GM18498 (cell line): ENCODE results near the gene OPN1SW.

Experiments used
- ATAC-seq: cut with Tn5 transposase; IDR thresholded peaks from one replicate; pipeline ENCODE4 v1.9.1; 2021; ENCODE audit warnings: mild to moderate bottlenecking, moderate library complexity; ENCODE audit not compliant: unreplicated experiment

Gene OPN1SW

GRCh38 chr7:128734890-128735289, 40.7 kb downstream of the OPN1SW start:
- no peak for ATAC-seq

DNA sequence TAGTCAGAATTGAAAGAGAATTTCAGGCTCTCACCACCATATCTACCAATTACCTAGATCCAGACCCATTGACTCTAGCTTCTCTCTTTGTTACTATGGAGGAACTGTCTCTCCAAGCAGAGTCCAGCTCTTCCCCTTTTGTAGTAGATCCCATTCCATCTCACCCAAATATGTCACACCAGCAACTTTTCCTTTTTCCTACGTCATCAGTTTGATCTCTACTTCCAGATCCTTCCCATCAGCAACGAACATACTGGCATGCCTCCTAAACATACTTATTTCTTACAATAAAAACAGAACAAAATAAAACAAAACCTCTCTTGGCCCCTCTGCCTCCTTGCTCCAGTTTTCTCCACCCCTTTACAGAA, 42.3 kb downstream of the OPN1SW start:
- ATAC-seq = no peak

- ATAC-seq = no peak
These were observed 42.9 kb downstream of the OPN1SW start for GRCh38 chr7:128732521-128733277.

DNA sequence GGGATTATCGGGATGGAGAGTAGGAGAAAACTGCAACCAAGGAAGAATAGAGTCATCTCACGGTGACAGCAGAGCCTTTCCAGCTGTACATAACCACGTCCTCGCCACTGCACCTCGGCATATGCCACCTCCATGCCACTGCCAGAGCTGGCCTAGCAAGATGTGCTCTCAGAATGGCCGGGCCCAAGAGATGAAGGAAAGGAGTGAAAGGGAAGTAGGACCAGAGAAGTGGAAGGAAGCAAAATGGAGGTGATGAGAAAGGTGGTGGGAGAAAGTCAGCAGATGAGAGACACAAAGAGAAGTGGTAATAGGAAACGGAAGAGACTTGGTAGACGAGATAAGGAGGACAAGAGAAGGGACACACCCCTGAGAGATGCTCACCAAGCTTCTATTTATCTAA, 44.4 kb downstream of the OPN1SW start:
- ATAC-seq = no peak

- no peak for ATAC-seq
These were observed 46.1 kb downstream of the OPN1SW start for GRCh38 chr7:128729494-128729893.

DNA sequence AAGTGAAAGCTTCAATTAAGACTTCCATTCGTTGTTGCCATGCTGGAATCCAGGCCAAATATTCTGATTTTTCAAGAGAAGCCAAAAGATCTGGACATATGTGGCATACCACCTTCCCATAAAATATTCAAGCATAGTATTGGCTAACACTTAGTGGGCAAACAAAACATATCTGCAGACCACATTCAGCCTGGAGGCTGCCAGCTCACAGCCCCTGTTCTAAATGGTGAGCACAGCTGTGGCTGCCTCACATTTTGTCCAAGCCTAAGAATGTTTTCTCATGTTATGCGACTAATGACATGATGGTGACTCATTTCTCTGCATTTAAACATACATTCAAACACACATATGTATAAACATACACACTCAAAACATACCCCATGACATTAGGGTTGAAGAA, 47.0 kb downstream of the OPN1SW start:
- ATAC-seq = no peak

GRCh38 chr7:128727239-128727638, 48.4 kb downstream of the OPN1SW start:
- no peak for ATAC-seq

DNA sequence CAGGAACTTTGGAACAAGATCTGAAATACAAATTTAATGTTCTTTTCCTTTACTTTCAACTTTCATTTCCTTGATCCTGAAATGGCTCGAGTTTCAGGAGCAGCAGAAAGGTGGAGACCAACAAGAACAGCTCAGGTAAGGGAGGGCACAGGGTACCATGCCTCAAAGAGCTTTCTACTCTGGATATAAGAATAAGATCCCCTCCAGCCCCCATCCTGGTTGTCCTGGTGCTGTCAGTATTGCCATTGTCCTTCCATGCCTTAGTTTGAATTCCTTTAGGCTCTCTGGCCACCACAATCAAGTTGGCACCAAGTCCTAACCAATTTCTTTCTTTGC, 48.9 kb downstream of the OPN1SW start:
- ATAC-seq = no peak

DNA sequence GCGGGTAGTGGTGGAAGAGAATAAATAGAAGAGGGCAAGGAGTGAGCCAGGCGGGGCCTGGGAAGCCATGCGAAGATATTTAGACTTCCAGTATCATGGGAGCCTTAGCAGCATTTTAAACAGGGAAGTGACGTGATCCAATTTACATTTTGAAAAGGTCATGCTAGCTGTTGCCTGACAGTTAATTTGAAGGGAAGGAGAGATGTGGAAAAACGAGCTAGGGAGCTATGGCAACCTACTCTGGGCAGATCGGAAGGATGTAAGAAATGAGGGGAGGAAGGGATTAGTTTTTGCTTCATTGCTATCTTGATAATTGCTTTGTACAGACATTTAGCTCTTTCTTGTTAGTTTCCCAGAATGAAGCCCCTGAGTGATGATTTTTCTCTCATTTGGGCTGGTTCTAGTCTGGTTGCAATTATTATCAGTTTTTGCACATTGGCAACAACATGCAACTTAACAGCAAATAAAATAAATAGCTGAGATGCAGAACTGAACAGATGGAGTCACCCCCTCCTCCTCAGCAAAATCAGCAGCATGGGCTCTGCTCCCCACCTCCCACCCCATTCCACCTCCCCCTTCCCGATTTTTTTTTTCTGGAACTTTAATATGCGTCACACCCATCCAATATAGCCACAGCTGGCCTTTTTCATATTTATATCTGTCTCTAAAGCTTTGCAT, 49.4 kb downstream of the OPN1SW start:
- no peak for ATAC-seq

- no peak for ATAC-seq
These were observed 50.1 kb downstream of the OPN1SW start for GRCh38 chr7:128725531-128725930.

DNA sequence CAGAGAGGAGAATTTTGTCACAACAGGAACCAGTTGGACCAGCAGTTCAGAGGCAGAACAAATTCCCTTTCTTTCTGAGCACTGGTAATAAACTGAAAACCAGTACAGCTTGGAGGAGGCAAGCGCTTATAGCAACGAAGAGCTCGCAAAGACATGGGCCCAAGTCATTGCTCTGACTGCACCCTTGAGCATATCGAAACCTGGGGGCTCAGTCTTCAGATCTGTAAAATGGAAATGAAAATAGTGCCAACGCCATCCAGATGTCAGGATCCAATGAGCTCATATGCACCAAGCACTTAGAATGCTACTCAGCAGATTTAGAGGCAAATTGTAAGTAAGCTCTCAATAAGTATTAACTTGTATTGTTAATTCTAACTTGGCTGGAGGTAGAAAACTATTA, 50.9 kb downstream of the OPN1SW start:
- ATAC-seq = no peak
